H1 (cell line): ENCODE measurements around the gene STXBP6. TPM values are rescaled to one million over a fixed set of nuclear protein-coding genes. Genes with fewer than 3 reads are reported as not detected.

Source experiments
- CTCF ChIA-PET: fragments of 300-600 bp; sonication (Branson Sonifier 250); formaldehyde crosslinking; loops from one replicate; lab custom pipeline; 2021; ENCODE audit not compliant: partially characterized antibody; lab: Charles Lee
- POLR2A ChIA-PET: fragments of 300-600 bp; sonication (Branson Sonifier 250); formaldehyde crosslinking; loops from one replicate; lab custom pipeline; 2021; ENCODE audit warnings: inconsistent platforms; ENCODE audit not compliant: partially characterized antibody; lab: Charles Lee
- DNase-seq, 2 experiments: peaks; one replicate each; pipeline versions ENCODE4 v3.0.0 to v3.0.0-alpha.2; 2010 to 2022; ENCODE audit warnings: low spot score in 2 of 2, low read depth in 1 of 2, mixed read lengths in 1 of 2
- FAIRE-seq: peaks from 2 replicates; lab custom pipeline; 2011; peaks lifted over from hg19 to GRCh38; lab: Jason Lieb, UNC
- H2AFZ ChIP-seq: 2 replicates; pipeline ENCODE4 v1.8.1; 2012; ENCODE audit warnings: low read length, inconsistent platforms
- H2AK5ac ChIP-seq: 2 replicates; pipeline ENCODE4 v1.6.1; 2013; ENCODE audit warnings: low read depth, low read length
- H2BK120ac ChIP-seq: replicated peaks from 2 replicates; pipeline ENCODE3; 2013; ENCODE audit warnings: low read depth, low read length, inconsistent platforms
- H2BK12ac ChIP-seq: 2 replicates; pipeline ENCODE4 v1.6.1; 2013; ENCODE audit warnings: low read depth, low read length
- H2BK15ac ChIP-seq: 2 replicates; pipeline ENCODE4 v1.6.1; 2013; ENCODE audit warnings: low read length
- H2BK20ac ChIP-seq: 2 replicates; pipeline ENCODE4 v1.6.1; 2013; ENCODE audit warnings: low read length
- H2BK5ac ChIP-seq: 2 replicates; pipeline ENCODE4 v1.6.1; 2013; ENCODE audit warnings: low read depth, low read length
- H3K14ac ChIP-seq: 2 replicates; pipeline ENCODE4 v1.6.1; 2013; ENCODE audit warnings: inconsistent platforms; ENCODE audit not compliant: insufficient read length
- H3K18ac ChIP-seq: 2 replicates; pipeline ENCODE4 v1.6.1; 2013; ENCODE audit warnings: low read length; ENCODE audit errors: extremely low read depth
- H3K23ac ChIP-seq: 2 replicates; pipeline ENCODE4 v1.6.1; 2013; ENCODE audit warnings: inconsistent platforms; ENCODE audit not compliant: insufficient read length
- H3K23me2 ChIP-seq: 2 replicates; pipeline ENCODE4 v1.6.1; 2013; ENCODE audit warnings: low read depth, low read length
- H3K27ac ChIP-seq: 2 replicates; pipeline ENCODE4 v1.6.1; 2011; ENCODE audit warnings: low read depth, low read length, inconsistent platforms
- H3K27me3 ChIP-seq, 4 experiments: replicated peaks in 1 of 4; 1 replicate in 1 of 4; 2 replicates in 3 of 4; pipeline versions ENCODE4 v1.6.1 to v1.8.1; 2011 to 2013; ENCODE audit warnings: low read length in 3 of 4, mild to moderate bottlenecking in 3 of 4, inconsistent platforms in 2 of 4, mixed read lengths in 2 of 4, moderate library complexity in 1 of 4; ENCODE audit not compliant: control insufficient read depth in 3 of 4, insufficient read depth in 3 of 4; ENCODE audit errors: extremely low read depth in 1 of 4
- H3K36me3 ChIP-seq, 4 experiments: 2 replicates each; pipeline versions ENCODE4 v1.6.1 to v1.8.1; 2011 to 2013; ENCODE audit warnings: mild to moderate bottlenecking in 4 of 4, low read length in 3 of 4, moderate library complexity in 2 of 4, control low read depth in 1 of 4, inconsistent platforms in 1 of 4; ENCODE audit not compliant: insufficient read depth in 4 of 4, control insufficient read depth in 2 of 4
- H3K4ac ChIP-seq: replicated peaks from 2 replicates; pipeline ENCODE3; 2013; ENCODE audit warnings: low read length, low read depth, mixed read lengths, inconsistent platforms; ENCODE audit not compliant: insufficient read length
- H3K4me1 ChIP-seq, 4 experiments: replicated peaks in 1 of 4; 1 replicate in 1 of 4; 2 replicates in 3 of 4; pipeline versions ENCODE4 v1.6.1 to v1.8.1; 2011 to 2013; ENCODE audit warnings: low read length in 3 of 4, inconsistent platforms in 2 of 4, mixed read lengths in 1 of 4; ENCODE audit not compliant: insufficient read depth in 4 of 4, control insufficient read depth in 3 of 4
- H3K4me2 ChIP-seq, 2 experiments: 2 replicates each; pipeline versions ENCODE4 v1.6.1 to v1.8.1; 2011 to 2013; ENCODE audit warnings: low read depth in 2 of 2, low read length in 2 of 2, control low read depth in 1 of 2, inconsistent platforms in 1 of 2, mild to moderate bottlenecking in 1 of 2; ENCODE audit not compliant: insufficient read depth in 1 of 2
- H3K4me3 ChIP-seq, 4 experiments: fragments of 200-600, 300-600 bp in 1 of 4; sonication (generic), shearing (Covaris generic), sonication (Bioruptor Twin) in 1 of 4; 2 replicates each; pipeline versions ENCODE4 v1.5.1 to v1.8.1; 2011 to 2016; ENCODE audit warnings: low read length in 4 of 4, low read depth in 3 of 4, control low read depth in 2 of 4, inconsistent platforms in 2 of 4, mild to moderate bottlenecking in 2 of 4, mixed read lengths in 1 of 4, moderate library complexity in 1 of 4; ENCODE audit not compliant: insufficient read depth in 2 of 4; ENCODE audit errors: extremely low read depth in 1 of 4
- H3K56ac ChIP-seq: replicated peaks from 2 replicates; pipeline ENCODE3; 2013; ENCODE audit warnings: low read depth, mild to moderate bottlenecking, mixed read lengths, low read length, inconsistent platforms; ENCODE audit not compliant: insufficient read length
- H3K79me1 ChIP-seq: 2 replicates; pipeline ENCODE4 v1.6.1; 2013; ENCODE audit warnings: low read depth, low read length, control low read depth
- H3K79me2 ChIP-seq, 2 experiments: 2 replicates each; pipeline versions ENCODE4 v1.6.1 to v1.8.1; 2012 to 2013; ENCODE audit warnings: low read length in 2 of 2, mild to moderate bottlenecking in 2 of 2, inconsistent platforms in 1 of 2; ENCODE audit not compliant: insufficient read depth in 2 of 2, control insufficient read depth in 1 of 2
- H3K9ac ChIP-seq, 4 experiments: replicated peaks in 1 of 4; 1 replicate in 1 of 4; 2 replicates in 3 of 4; pipeline versions ENCODE4 v1.6.1 to v1.8.1; 2011 to 2013; ENCODE audit warnings: low read depth in 3 of 4, low read length in 3 of 4, control low read depth in 2 of 4, mild to moderate bottlenecking in 2 of 4, moderate library complexity in 2 of 4, inconsistent platforms in 1 of 4; ENCODE audit errors: extremely low read depth in 1 of 4
- H3K9me3 ChIP-seq, 2 experiments: 2 replicates each; pipeline versions ENCODE4 v1.6.1 to v1.8.1; 2012 to 2013; ENCODE audit warnings: mild to moderate bottlenecking in 2 of 2, moderate library complexity in 2 of 2, control low read depth in 1 of 2, inconsistent platforms in 1 of 2, low read depth in 1 of 2, low read length in 1 of 2, mixed read lengths in 1 of 2; ENCODE audit not compliant: insufficient read depth in 2 of 2
- H4K20me1 ChIP-seq, 2 experiments: replicated peaks in 1 of 2; 2 replicates each; pipeline versions ENCODE3 to v1.8.1; 2011 to 2013; ENCODE audit warnings: inconsistent platforms in 2 of 2, low read length in 2 of 2, mild to moderate bottlenecking in 1 of 2; ENCODE audit not compliant: insufficient read depth in 2 of 2, control insufficient read depth in 1 of 2
- H4K5ac ChIP-seq: 2 replicates; pipeline ENCODE4 v1.6.1; 2013; ENCODE audit warnings: low read length, low read depth, mixed read lengths, inconsistent platforms; ENCODE audit not compliant: insufficient read length
- H4K8ac ChIP-seq: 2 replicates; pipeline ENCODE4 v1.8.0; 2013; ENCODE audit warnings: mild to moderate bottlenecking, moderate library complexity, low read length, inconsistent platforms; ENCODE audit not compliant: insufficient read depth; ENCODE audit errors: extremely low read depth
- H4K91ac ChIP-seq: replicated peaks from 2 replicates; pipeline ENCODE3; 2013; ENCODE audit warnings: low read length, mixed read lengths, inconsistent platforms; ENCODE audit not compliant: insufficient read length
- KDM5A ChIP-seq: fragments of 200-600 bp; IDR thresholded peaks from 2 replicates; pipeline ENCODE4 v1.7.1; 2012; ENCODE audit warnings: mild to moderate bottlenecking, low read length, inconsistent platforms, mixed read lengths
- PHF8 ChIP-seq: fragments of 200-600 bp; sonication (generic); conservative IDR thresholded peaks from 2 replicates; pipeline ENCODE4 v1.7.1; 2012; ENCODE audit warnings: low read depth, mild to moderate bottlenecking, inconsistent platforms, low read length, moderate library complexity
- WGBS, 2 experiments: shearing (Covaris generic) in 1 of 2; methylation state at CpG; one replicate each; pipeline versions ENCODE4 v1.1.6 to v1.1.7; 2013 to 2015; ENCODE audit warnings: low lambda C conversion rate in 2 of 2, mixed read lengths in 2 of 2, inconsistent platforms in 1 of 2, low coverage in 1 of 2, missing lambda C conversion rate in 1 of 2; ENCODE audit not compliant: insufficient replicate concordance in 2 of 2, insufficient coverage in 1 of 2, insufficient read length in 1 of 2; ENCODE audit errors: extremely low coverage in 1 of 2, missing lambda C conversion rate in 1 of 2; 5-methylcytosine and 5-hydroxymethylcytosine counted together
- polyA plus RNA-seq, 7 experiments: library from polyadenylated mRNA; depleted of rRNA in 3 of 7; stranded (reverse) in 5 of 7; unstranded in 2 of 7; fragments of >200 nt in 5 of 7; fragments of 200-250 nt in 2 of 7; gene quantifications; 1 replicate in 5 of 7; 2 replicates in 1 of 7; 4 replicates in 1 of 7; pipeline versions ENCODE4 v1.2.1 to v1.2.3, GENCODE V29; 2011 to 2013; ENCODE audit warnings: missing spikeins in 2 of 7, mixed read lengths in 2 of 7
- total RNA-seq: library from RNA; stranded (reverse); fragmentation: NEBNext Ultra II Directional; extraction: Animal tissue kit (Norgen Biotek cat#: 25700); gene quantifications from 2 replicates; pipeline ENCODE4 v1.2.1, GENCODE V29; 2021

The STXBP6 gene
- total and polyA plus RNA-seq, 2 of the 8 experiments (the other 6 are each of a cell fraction or from before 2014, with no cell fraction given): 9.4 to 18.1 TPM

DNA sequence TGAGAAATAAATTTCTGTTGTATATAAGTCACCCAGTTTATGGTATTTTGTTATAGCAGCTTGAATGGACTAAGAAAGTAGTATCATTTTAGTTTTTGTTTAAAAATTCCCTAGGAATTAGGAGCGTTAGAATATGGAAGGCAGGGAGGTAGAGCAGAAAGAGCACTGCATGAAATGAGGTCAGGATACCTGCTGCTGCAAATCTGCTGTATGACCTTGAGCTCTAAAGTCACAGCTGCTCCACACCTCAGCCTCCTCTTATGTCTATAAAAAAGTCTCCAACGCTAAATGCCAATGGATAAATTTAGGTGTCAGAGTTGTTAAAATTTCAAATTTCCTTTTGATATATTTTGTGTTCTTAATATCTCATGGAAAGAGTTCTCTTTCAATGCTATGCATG lies 235.0 kb downstream of the STXBP6 start:
- no peak overlapping the region for H2AFZ ChIP-seq
- ChIA-PET CTCF (interaction anchor here (0.9 to 2.1 kb wide), 7 partner anchors 10 to 503 kb away, joined by 3 to 7 read pairs (median 4); no protein-coding TSS in a partner anchor), POLR2A (no interaction called here)
- no peak overlapping the region for H4K5ac ChIP-seq
- no peak overlapping the region for H3K56ac ChIP-seq
- FAIRE-seq (no peak), DNase-seq (no peak)
- H2BK120ac ChIP-seq: no peak overlapping the region
- no peak overlapping the region for H3K9ac ChIP-seq
- no peak overlapping the region for H4K8ac ChIP-seq
- no peak overlapping the region for H2BK12ac ChIP-seq
- no peak overlapping the region for H3K4me3 ChIP-seq
- H3K36me3 ChIP-seq: no peaks in the 10 kb centered on the region; a peak in 1 of 8 replicates
- no peak overlapping the region for H2BK15ac ChIP-seq
- TF ChIP-seq KDM5A (no peak), PHF8 (no peak)
- H2BK20ac ChIP-seq: no peak overlapping the region
- no peak overlapping the region for H3K14ac ChIP-seq
- no peaks in the 10 kb centered on the region; the same call in 1 of the 2 replicates for H3K23me2 ChIP-seq
- H3K27ac ChIP-seq: no peak overlapping the region
- no peak overlapping the region for H2AK5ac ChIP-seq
- H4K91ac ChIP-seq: no peak overlapping the region
- no peak overlapping the region for H2BK5ac ChIP-seq
- H3K4me2 ChIP-seq: no peak overlapping the region
- no peaks in the 10 kb centered on the region; the same call in 1 of the 2 replicates for H3K79me1 ChIP-seq
- no peaks in the 10 kb centered on the region for H3K4me1 ChIP-seq
- no peak overlapping the region for H3K18ac ChIP-seq
- no peak overlapping the region for H3K4ac ChIP-seq
- H3K79me2 ChIP-seq: no peaks in the 10 kb centered on the region
- H4K20me1 ChIP-seq: no peaks in the 10 kb centered on the region
- no peaks in the 10 kb centered on the region for H3K27me3 ChIP-seq
- no peaks in the 10 kb centered on the region for H3K9me3 ChIP-seq
- WGBS, 2 experiments: 83% methylated on average over 2 of the region's 2 CpGs; no CpG with 5 or more reads in 1 of the 2 experiments
- H3K23ac ChIP-seq: no peak overlapping the region
